Central memory CD8-positive, alpha-beta T cell (primary cell): ENCODE measurements around the gene C10orf105.

ENCODE experiments used
- ATAC-seq: fragments of 150-1000 bp; cut with Tn5 transposase; replicated peaks from 2 replicates; pipeline ENCODE4 v1.10.0; 2022; ENCODE audit warnings: mild to moderate bottlenecking, moderate FRiP score, moderate number of reproducible peaks; ENCODE audit not compliant: poor library complexity, severe bottlenecking; ENCODE audit errors: extremely low read depth
- DNase-seq, 2 donors: peaks; one replicate each; pipeline ENCODE4 v3.0.0; 2021; ENCODE audit warnings: low spot score in 2 of 2
- H3K27ac Mint-ChIP-seq: one replicate; pipeline ENCODE4 v1.8.0; 2022; ENCODE audit warnings: low read depth, mild to moderate bottlenecking, moderate library complexity, mixed read lengths
- H3K27me3 Mint-ChIP-seq: one replicate; pipeline ENCODE4 v1.8.0; 2022; ENCODE audit warnings: mixed read lengths
- H3K36me3 Mint-ChIP-seq: one replicate; pipeline ENCODE4 v1.8.0; 2022; ENCODE audit warnings: mild to moderate bottlenecking, moderate library complexity, mixed read lengths; ENCODE audit not compliant: insufficient read depth
- H3K4me1 Mint-ChIP-seq: one replicate; pipeline ENCODE4 v1.8.0; 2022; ENCODE audit warnings: mixed read lengths
- H3K4me3 Mint-ChIP-seq: one replicate; pipeline ENCODE4 v1.8.0; 2022; ENCODE audit warnings: mild to moderate bottlenecking, moderate library complexity, mixed read lengths
- H3K9me3 Mint-ChIP-seq: one replicate; pipeline ENCODE4 v1.8.0; 2022; ENCODE audit warnings: mixed read lengths

C10orf105 gene

DNA sequence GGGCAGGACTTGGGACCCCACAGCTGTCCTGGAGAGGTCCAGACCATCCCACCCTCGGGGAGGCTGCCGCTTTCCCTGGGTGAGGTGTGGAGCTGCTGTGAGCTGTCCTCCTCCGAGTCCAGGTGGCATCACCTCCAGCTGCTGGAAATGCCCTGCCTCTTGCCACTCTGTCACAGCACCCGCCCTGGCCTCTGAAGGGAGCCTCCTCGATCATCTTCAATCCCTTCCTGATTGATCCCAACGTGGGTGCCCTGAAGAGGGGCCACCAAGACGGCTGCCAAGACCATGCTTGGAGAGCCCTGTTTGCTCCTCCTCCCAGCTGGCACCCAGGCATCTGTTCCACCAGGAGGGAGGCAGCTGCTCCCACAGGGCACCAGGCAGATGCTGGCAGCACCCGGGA lies 4.6 kb downstream of the C10orf105 start:
- Mint-ChIP-seq H3K4me1 (peaks cover 43% of the 10 kb centered on the region), H3K9me3 (no peaks in the 10 kb centered on the region), H3K27me3 (no peaks in the 10 kb centered on the region), H3K27ac (peak overlapping the region; percentile 98), H3K4me3 (peak overlapping the region; percentile 34), H3K36me3 (peaks cover 2% of the 10 kb centered on the region)
- ATAC-seq (no peak), DNase-seq (no peak)

DNA sequence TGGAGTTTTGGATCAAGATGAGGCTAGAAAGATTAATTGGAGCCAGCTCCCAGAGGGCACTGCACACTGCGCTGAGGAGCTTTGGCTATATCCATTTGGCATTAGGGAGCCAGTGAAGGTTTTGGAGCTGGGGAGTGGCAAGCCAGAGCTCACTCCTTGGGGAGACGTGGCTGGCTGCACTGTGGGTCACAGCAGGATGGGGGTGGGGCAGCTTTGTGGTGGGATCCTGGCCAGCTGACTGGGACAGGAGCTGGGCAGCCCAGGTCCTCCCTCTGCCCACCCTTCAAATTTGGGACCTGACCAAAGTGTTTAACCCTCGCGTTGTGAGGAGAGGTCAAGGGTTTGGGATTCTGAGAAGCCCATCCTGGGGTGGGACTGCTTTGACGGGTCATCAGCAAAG lies 5.0 kb downstream of the C10orf105 start:
- ATAC-seq (no peak), DNase-seq (no peak)
- Mint-ChIP-seq H3K4me1 (peaks cover 43% of the 10 kb centered on the region), H3K27me3 (no peaks in the 10 kb centered on the region), H3K9me3 (no peaks in the 10 kb centered on the region), H3K36me3 (peaks cover 2% of the 10 kb centered on the region), H3K27ac (peak overlapping the region; percentile 98), H3K4me3 (peak overlapping the region; percentile 80)

DNA sequence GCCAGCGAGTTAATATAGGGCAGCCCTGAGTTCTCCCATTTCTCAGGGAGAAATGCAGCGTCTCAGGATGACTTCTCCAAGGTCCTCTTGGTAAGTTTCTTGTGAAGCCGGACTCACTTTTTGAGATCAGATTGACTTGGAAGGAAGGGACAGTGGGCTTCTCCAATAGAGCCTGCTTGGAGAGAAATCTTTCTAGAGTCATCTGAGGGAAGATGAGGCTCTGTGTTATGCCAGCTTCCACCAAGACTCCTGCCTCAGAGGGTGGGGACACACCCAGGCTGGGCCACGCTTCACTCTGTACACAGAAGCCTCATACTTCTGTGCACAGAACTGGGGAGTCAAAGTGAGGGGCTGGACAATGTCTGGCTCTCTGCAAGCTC lies 5.6 kb downstream of the C10orf105 start:
- Mint-ChIP-seq H3K36me3 (peaks cover 2% of the 10 kb centered on the region), H3K27me3 (no peaks in the 10 kb centered on the region), H3K4me3 (peak overlapping the region; percentile 80), H3K27ac (peak overlapping the region; percentile 98), H3K9me3 (no peaks in the 10 kb centered on the region), H3K4me1 (peaks cover 43% of the 10 kb centered on the region)
- DNase-seq (no peak), ATAC-seq (no peak)

- no peak for DNase-seq
- Mint-ChIP-seq H3K9me3 (no peaks in the 10 kb centered on the region), H3K4me1 (peaks cover 44% of the 10 kb centered on the region)
Observed at GRCh38 chr10:71713135-71714030, 6.2 kb downstream of the C10orf105 start.

DNA sequence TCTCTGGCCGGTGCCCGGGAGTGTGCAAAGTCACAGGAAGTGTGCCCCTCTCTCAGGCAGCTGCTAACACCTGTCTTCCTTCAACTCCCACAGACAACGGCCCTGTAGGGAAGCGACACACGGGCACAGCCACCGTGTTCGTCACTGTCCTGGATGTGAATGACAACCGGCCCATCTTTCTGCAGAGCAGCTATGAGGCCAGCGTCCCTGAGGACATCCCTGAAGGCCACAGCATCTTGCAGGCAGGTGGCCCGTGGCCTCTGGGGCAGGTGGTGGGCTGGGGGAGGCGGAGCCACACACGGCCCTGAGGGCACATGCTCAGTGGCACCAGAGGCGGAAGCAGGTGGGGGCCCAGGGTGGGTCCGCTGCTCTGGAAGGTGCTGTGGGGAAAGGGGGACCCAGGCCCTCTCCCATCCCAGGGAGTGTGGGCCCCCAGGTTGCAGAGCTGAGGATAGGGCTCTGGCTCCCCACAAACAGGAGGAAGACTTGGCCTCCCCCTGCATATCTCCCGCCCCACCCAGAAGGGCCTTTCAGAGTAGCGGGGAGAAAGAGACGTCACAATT lies 6.9 kb downstream of the C10orf105 start:
- Mint-ChIP-seq H3K4me1 (peaks cover 52% of the 10 kb centered on the region), H3K27ac (peak overlapping the region; percentile 98), H3K9me3 (no peaks in the 10 kb centered on the region), H3K36me3 (peaks cover 2% of the 10 kb centered on the region), H3K4me3 (peak overlapping the region; percentile 80), H3K27me3 (no peaks in the 10 kb centered on the region)
- DNase-seq = no peak
- peak; percentile 34 for ATAC-seq

More at GRCh38 chr10:71713135-71714030, 6.2 kb downstream of the C10orf105 start:
- peak; percentile 62 for ATAC-seq
- Mint-ChIP-seq H3K36me3 (peaks cover 2% of the 10 kb centered on the region), H3K27ac (peak overlapping the region; percentile 98), H3K27me3 (no peaks in the 10 kb centered on the region), H3K4me3 (peak overlapping the region; percentile 80)

DNA sequence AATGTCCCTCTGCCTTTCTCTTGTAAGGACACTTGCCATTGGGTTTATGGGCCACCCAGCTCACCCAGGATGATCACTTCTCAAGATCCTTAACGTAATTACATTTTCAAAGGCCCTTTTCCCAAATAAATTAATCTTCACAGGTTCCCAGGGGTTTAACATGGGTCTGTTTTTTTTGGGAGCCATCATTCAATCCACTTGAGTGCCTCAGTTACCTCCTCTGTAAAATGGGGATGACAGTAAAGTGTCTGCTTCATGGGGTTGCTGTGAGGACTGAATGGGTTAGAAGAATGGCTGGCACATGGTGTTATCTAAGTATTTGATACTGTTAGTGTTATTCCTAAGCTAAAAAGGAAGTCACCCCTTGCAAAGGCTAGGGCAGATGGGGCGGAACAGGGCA lies 7.4 kb downstream of the C10orf105 start:
- H3K9me3 Mint-ChIP-seq = no peaks in the 10 kb centered on the region
- H3K27ac Mint-ChIP-seq = peak overlapping the region; percentile 98
- DNase-seq (no peak), ATAC-seq (no peak)
- peak overlapping the region; percentile 80 for H3K4me3 Mint-ChIP-seq
- peaks cover 2% of the 10 kb centered on the region for H3K36me3 Mint-ChIP-seq
- no peaks in the 10 kb centered on the region for H3K27me3 Mint-ChIP-seq
- H3K4me1 Mint-ChIP-seq = peaks cover 54% of the 10 kb centered on the region

DNA sequence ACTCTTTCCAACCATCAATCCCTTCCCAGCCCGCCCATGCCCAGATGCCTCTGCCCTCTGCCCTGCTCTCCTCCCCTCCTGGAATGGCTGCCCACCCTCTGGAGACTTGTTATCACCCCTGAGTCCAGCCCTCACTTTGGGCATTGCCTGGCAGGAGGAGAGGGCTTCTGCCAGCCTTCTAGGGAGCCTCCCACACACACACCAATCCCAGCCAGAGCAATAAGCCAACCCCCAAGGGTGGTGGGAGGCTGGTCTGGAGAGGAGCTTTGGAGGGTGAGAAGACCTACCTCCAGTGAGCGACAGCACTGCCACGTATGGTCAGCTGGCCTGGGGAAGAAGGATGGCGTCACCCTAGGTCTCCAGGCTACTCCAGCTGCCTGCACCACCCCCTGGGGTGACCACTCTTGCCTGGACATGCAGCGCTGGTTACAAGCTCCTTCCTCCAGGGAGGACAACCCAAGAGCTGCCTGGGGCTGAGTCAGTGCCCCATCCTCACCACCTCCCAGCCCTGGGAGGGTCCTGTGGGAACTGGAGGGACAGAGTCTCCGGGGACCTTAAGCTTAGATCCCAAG lies 8.4 kb downstream of the C10orf105 start:
- no peak for ATAC-seq
- no peak overlapping the region for H3K4me3 Mint-ChIP-seq
- no peaks in the 10 kb centered on the region for H3K27me3 Mint-ChIP-seq
- H3K9me3 Mint-ChIP-seq = no peaks in the 10 kb centered on the region
- H3K36me3 Mint-ChIP-seq = peaks cover 2% of the 10 kb centered on the region
- peak overlapping the region; percentile 70 for H3K27ac Mint-ChIP-seq
- peaks cover 53% of the 10 kb centered on the region for H3K4me1 Mint-ChIP-seq
- no peak for DNase-seq

GRCh38 chr10:71710519-71710918 lies 9.1 kb downstream of the C10orf105 start:
- DNase-seq (no peak), ATAC-seq (no peak)
- Mint-ChIP-seq H3K27ac (peak overlapping the region; percentile 70), H3K27me3 (no peaks in the 10 kb centered on the region), H3K9me3 (no peaks in the 10 kb centered on the region), H3K4me3 (no peak overlapping the region), H3K4me1 (peaks cover 47% of the 10 kb centered on the region), H3K36me3 (peaks cover 2% of the 10 kb centered on the region)

GRCh38 chr10:71708897-71709882 lies 10.4 kb downstream of the C10orf105 start:
- DNase-seq = no peak
- no peak overlapping the region for H3K4me3 Mint-ChIP-seq
- no peaks in the 10 kb centered on the region for H3K9me3 Mint-ChIP-seq
- H3K27me3 Mint-ChIP-seq = no peaks in the 10 kb centered on the region
- H3K4me1 Mint-ChIP-seq = peaks cover 35% of the 10 kb centered on the region
- H3K27ac Mint-ChIP-seq = no peak overlapping the region
- no peak for ATAC-seq
- H3K36me3 Mint-ChIP-seq = no peaks in the 10 kb centered on the region

DNA sequence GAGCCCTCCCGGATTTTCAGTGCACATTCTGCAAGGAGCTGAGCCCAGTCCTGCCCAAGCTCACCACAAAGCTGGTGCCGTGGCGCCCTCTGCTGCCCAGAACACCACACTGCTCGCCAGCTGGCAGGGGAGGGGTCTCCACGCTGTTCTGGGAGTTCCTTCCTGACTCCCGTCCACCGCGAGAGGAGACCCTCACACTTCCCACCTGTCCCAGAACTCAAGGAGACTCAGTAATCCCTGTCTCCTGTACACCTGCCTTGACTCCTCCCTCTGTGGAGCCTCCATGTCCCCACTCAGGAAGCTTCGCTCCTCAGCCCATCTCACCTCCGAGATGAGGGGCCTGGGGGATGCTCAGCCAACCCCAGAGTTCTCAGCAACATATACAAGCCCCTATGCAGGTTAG lies 11.3 kb downstream of the C10orf105 start:
- DNase-seq (peak; percentile 39 to 56), ATAC-seq (peak; percentile 57)
- Mint-ChIP-seq H3K4me1 (peaks cover 26% of the 10 kb centered on the region), H3K4me3 (no peak overlapping the region), H3K27ac (no peak overlapping the region), H3K27me3 (no peaks in the 10 kb centered on the region), H3K36me3 (no peaks in the 10 kb centered on the region), H3K9me3 (no peaks in the 10 kb centered on the region)

- Mint-ChIP-seq H3K36me3 (no peaks in the 10 kb centered on the region), H3K27me3 (no peaks in the 10 kb centered on the region), H3K4me3 (no peak overlapping the region), H3K4me1 (peaks cover 16% of the 10 kb centered on the region), H3K27ac (no peak overlapping the region), H3K9me3 (no peaks in the 10 kb centered on the region)
- DNase-seq (no peak), ATAC-seq (no peak)
Observed at GRCh38 chr10:71707240-71707789, 12.3 kb downstream of the C10orf105 start.
